H9 (cell line): ENCODE results near the gene ADIPOR1. TPM values are rescaled to one million over a fixed set of nuclear protein-coding genes. Genes with fewer than 3 reads are reported as not detected.

Experiments used
- DNase-seq: peaks from one replicate; pipeline ENCODE4 v3.0.0-alpha.2; 2017
- H2AFZ ChIP-seq: one replicate; pipeline ENCODE4 v1.6.1; 2013; ENCODE audit warnings: mild to moderate bottlenecking, low read length, control low read depth, moderate library complexity
- H2AK5ac ChIP-seq: 2 replicates; pipeline ENCODE4 v1.6.1; 2013; ENCODE audit warnings: low read length, control low read depth, mixed read lengths; ENCODE audit not compliant: insufficient read length
- H2BK120ac ChIP-seq: one replicate; pipeline ENCODE4 v1.6.1; 2013; ENCODE audit warnings: low read depth, mild to moderate bottlenecking, low read length, control low read depth, inconsistent platforms; ENCODE audit not compliant: poor library complexity, severe bottlenecking
- H2BK12ac ChIP-seq: 2 replicates; pipeline ENCODE4 v1.6.1; 2013; ENCODE audit warnings: low read length, control low read depth, mixed read lengths, low read depth; ENCODE audit not compliant: insufficient read length
- H2BK15ac ChIP-seq: 2 replicates; pipeline ENCODE4 v1.6.1; 2013; ENCODE audit warnings: low read depth, low read length, control low read depth
- H2BK20ac ChIP-seq: one replicate; pipeline ENCODE4 v1.6.1; 2013; ENCODE audit warnings: low read depth, mild to moderate bottlenecking, low read length, control low read depth, inconsistent platforms; ENCODE audit not compliant: poor library complexity, severe bottlenecking
- H2BK5ac ChIP-seq: 2 replicates; pipeline ENCODE4 v1.6.1; 2013; ENCODE audit warnings: low read length, control low read depth, mixed read lengths; ENCODE audit not compliant: insufficient read length
- H3K14ac ChIP-seq: 2 replicates; pipeline ENCODE4 v1.6.1; 2013; ENCODE audit warnings: low read length, control low read depth; ENCODE audit not compliant: insufficient read depth
- H3K18ac ChIP-seq: 2 replicates; pipeline ENCODE4 v1.6.1; 2013; ENCODE audit warnings: low read depth, mild to moderate bottlenecking, mixed read lengths, low read length, control low read depth; ENCODE audit not compliant: insufficient read length
- H3K23ac ChIP-seq: 2 replicates; pipeline ENCODE4 v1.6.1; 2013; ENCODE audit warnings: low read length, control low read depth, mixed read lengths, low read depth; ENCODE audit not compliant: insufficient read length
- H3K23me2 ChIP-seq: 2 replicates; pipeline ENCODE4 v1.6.1; 2013; ENCODE audit warnings: low read depth, mild to moderate bottlenecking, mixed read lengths, low read length, control low read depth; ENCODE audit not compliant: insufficient read length, poor library complexity, severe bottlenecking
- H3K27ac ChIP-seq: 2 replicates; pipeline ENCODE4 v1.5.1; 2013; ENCODE audit warnings: low read length, control low read depth, mixed read lengths, low read depth; ENCODE audit not compliant: insufficient read length
- H3K27me3 ChIP-seq: 2 replicates; pipeline ENCODE4 v1.6.1; 2013; ENCODE audit warnings: low read length, control low read depth, inconsistent platforms; ENCODE audit not compliant: insufficient read depth
- H3K4ac ChIP-seq: 2 replicates; pipeline ENCODE4 v1.6.1; 2013; ENCODE audit warnings: low read depth, mild to moderate bottlenecking, control low read depth, inconsistent platforms, low read length, moderate library complexity
- H3K4me1 ChIP-seq: 2 replicates; pipeline ENCODE4 v1.6.1; 2013; ENCODE audit warnings: low read length, control low read depth, inconsistent platforms; ENCODE audit not compliant: insufficient read depth
- H3K4me2 ChIP-seq: 2 replicates; pipeline ENCODE4 v1.6.1; 2013; ENCODE audit warnings: low read length, control low read depth, mixed read lengths; ENCODE audit not compliant: insufficient read length, insufficient read depth
- H3K56ac ChIP-seq: 2 replicates; pipeline ENCODE4 v1.6.1; 2013; ENCODE audit warnings: low read depth, mild to moderate bottlenecking, mixed read lengths, low read length, control low read depth; ENCODE audit not compliant: insufficient read length
- H3K79me1 ChIP-seq: 2 replicates; pipeline ENCODE4 v1.6.1; 2013; ENCODE audit warnings: low read depth, mild to moderate bottlenecking, moderate library complexity, low read length, control low read depth, inconsistent platforms; ENCODE audit not compliant: insufficient read depth, poor library complexity, severe bottlenecking
- H3K79me2 ChIP-seq: 2 replicates; pipeline ENCODE4 v1.6.1; 2013; ENCODE audit warnings: low read length, control low read depth, inconsistent platforms; ENCODE audit not compliant: insufficient read depth
- H3K9ac ChIP-seq: 2 replicates; pipeline ENCODE4 v1.6.1; 2013; ENCODE audit warnings: low read length, control low read depth, mixed read lengths; ENCODE audit not compliant: insufficient read length; ENCODE audit errors: extremely low read depth
- H3K9me3 ChIP-seq: one replicate; pipeline ENCODE4 v1.6.1; 2013; ENCODE audit warnings: low read depth, low read length, inconsistent platforms; ENCODE audit not compliant: control insufficient read depth
- H3T11ph ChIP-seq: one replicate; pipeline ENCODE4 v1.6.1; 2013; ENCODE audit warnings: mild to moderate bottlenecking, low read length, control low read depth, inconsistent platforms
- H4K20me1 ChIP-seq: one replicate; pipeline ENCODE4 v1.6.1; 2013; ENCODE audit not compliant: control insufficient read depth, insufficient read length, insufficient read depth
- H4K5ac ChIP-seq: 2 replicates; pipeline ENCODE4 v1.6.1; 2013; ENCODE audit warnings: low read depth, mild to moderate bottlenecking, mixed read lengths, low read length, control low read depth; ENCODE audit not compliant: insufficient read length
- H4K8ac ChIP-seq: replicated peaks from 2 replicates; pipeline ENCODE4 v1.6.1; 2013; ENCODE audit warnings: low read length, control low read depth, mixed read lengths, low read depth; ENCODE audit not compliant: insufficient read length
- H4K91ac ChIP-seq: 2 replicates; pipeline ENCODE4 v1.6.1; 2013; ENCODE audit warnings: low read depth, mild to moderate bottlenecking, moderate library complexity, mixed read lengths, low read length, control low read depth; ENCODE audit not compliant: insufficient read length
- H3K27ac Mint-ChIP-seq, 3 experiments: 2 replicates in 2 of 3; 3 replicates in 1 of 3; pipeline ENCODE4 v1.8.0; 2020 to 2021; ENCODE audit warnings: mixed read lengths in 3 of 3, mild to moderate bottlenecking in 1 of 3, moderate library complexity in 1 of 3
- H3K27me3 Mint-ChIP-seq: 2 replicates; pipeline ENCODE4 v1.8.0; 2021; ENCODE audit warnings: low read depth, mild to moderate bottlenecking, moderate library complexity, mixed read lengths
- H3K36me3 Mint-ChIP-seq, 3 experiments: 2 replicates in 2 of 3; 3 replicates in 1 of 3; pipeline ENCODE4 v1.8.0; 2020 to 2021; ENCODE audit warnings: low read depth in 3 of 3, mixed read lengths in 3 of 3; ENCODE audit not compliant: insufficient read depth in 1 of 3
- H3K4me1 Mint-ChIP-seq, 2 experiments: 2 replicates each; pipeline ENCODE4 v1.8.0; 2020; ENCODE audit warnings: mixed read lengths in 2 of 2
- H3K4me3 Mint-ChIP-seq, 2 experiments: 2 replicates in 1 of 2; 3 replicates in 1 of 2; pipeline ENCODE4 v1.8.0; 2020 to 2021; ENCODE audit warnings: mild to moderate bottlenecking in 2 of 2, mixed read lengths in 2 of 2, moderate library complexity in 1 of 2
- H3K9me3 Mint-ChIP-seq, 2 experiments: 2 replicates in 1 of 2; 3 replicates in 1 of 2; pipeline ENCODE4 v1.8.0; 2020; ENCODE audit warnings: mild to moderate bottlenecking in 2 of 2, mixed read lengths in 2 of 2, moderate library complexity in 1 of 2
- WGBS: extraction: QIAGEN DNeasy Blood & Tissue Kit; methylation state at CpG from one replicate; pipeline ENCODE4 v1.1.7; 2013; ENCODE audit warnings: missing lambda C conversion rate, low lambda C conversion rate, mixed read lengths; ENCODE audit not compliant: insufficient read length; ENCODE audit errors: extremely low coverage; 5-methylcytosine and 5-hydroxymethylcytosine counted together
- total RNA-seq: library from RNA; stranded (reverse); gene quantifications from 2 replicates; pipeline ENCODE4 v1.2.1, GENCODE V29; 2021
- TF ChIP-seq, protein P1 (sequence below): fragments of 200-600 bp; sonication (generic); conservative IDR thresholded peaks from 3 replicates; pipeline ENCODE4 v1.8.0; 2021; ENCODE audit warnings: antibody characterized with exemption, mild to moderate bottlenecking

Gene ADIPOR1
- total RNA-seq, 1 experiment from 2014 or later, result 65.0 TPM

- no CpG with 5 or more reads among the region's 4 CpGs for WGBS
- Histone ChIP-seq H3K9me3 (no peaks in the 10 kb centered on the region), H2BK15ac (no peak overlapping the region), H4K5ac (no peak overlapping the region), H3K4me2 (no peak overlapping the region), H2AFZ (no peak overlapping the region), H3K27me3 (no peaks in the 10 kb centered on the region), H3K4me1 (no peaks in the 10 kb centered on the region), H3K56ac (no peak overlapping the region), H2AK5ac (no peak overlapping the region), H3K79me2 (peaks cover 13% of the 10 kb centered on the region; the same call in 1 of the 2 replicates), H4K91ac (no peak overlapping the region), H3K18ac (no peak overlapping the region), H4K20me1 (no peaks in the 10 kb centered on the region), H2BK20ac (no peak overlapping the region), H3K79me1 (peaks cover 10% of the 10 kb centered on the region), H3K23me2 (peaks cover 6% of the 10 kb centered on the region), H2BK5ac (no peak overlapping the region), H3K9ac (no peak overlapping the region), H3K4ac (no peak overlapping the region), H3K23ac (no peak overlapping the region), H3K27ac (no peak overlapping the region), H2BK12ac (no peak overlapping the region), H3T11ph (no peak overlapping the region), H4K8ac (no peak overlapping the region), H3K14ac (no peak overlapping the region), H2BK120ac (no peak overlapping the region)
- Mint-ChIP-seq H3K4me1 (peaks cover 11 to 12% of the 10 kb centered on the region in 2 experiments), H3K4me3 (no peak overlapping the region), H3K27me3 (no peaks in the 10 kb centered on the region), H3K9me3 (no peaks in the 10 kb centered on the region), H3K36me3 (peaks cover 15 to 28% (median 25%) of the 10 kb centered on the region in 3 experiments; a peak in 6 of 7 replicates), H3K27ac (no peak overlapping the region)
- TF ChIP-seq, protein P1, sequence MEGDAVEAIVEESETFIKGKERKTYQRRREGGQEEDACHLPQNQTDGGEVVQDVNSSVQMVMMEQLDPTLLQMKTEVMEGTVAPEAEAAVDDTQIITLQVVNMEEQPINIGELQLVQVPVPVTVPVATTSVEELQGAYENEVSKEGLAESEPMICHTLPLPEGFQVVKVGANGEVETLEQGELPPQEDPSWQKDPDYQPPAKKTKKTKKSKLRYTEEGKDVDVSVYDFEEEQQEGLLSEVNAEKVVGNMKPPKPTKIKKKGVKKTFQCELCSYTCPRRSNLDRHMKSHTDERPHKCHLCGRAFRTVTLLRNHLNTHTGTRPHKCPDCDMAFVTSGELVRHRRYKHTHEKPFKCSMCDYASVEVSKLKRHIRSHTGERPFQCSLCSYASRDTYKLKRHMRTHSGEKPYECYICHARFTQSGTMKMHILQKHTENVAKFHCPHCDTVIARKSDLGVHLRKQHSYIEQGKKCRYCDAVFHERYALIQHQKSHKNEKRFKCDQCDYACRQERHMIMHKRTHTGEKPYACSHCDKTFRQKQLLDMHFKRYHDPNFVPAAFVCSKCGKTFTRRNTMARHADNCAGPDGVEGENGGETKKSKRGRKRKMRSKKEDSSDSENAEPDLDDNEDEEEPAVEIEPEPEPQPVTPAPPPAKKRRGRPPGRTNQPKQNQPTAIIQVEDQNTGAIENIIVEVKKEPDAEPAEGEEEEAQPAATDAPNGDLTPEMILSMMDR, result no peak
- DNase-seq, result no peak
Observed at GRCh38 chr1:202952818-202953217, 5.3 kb downstream of the ADIPOR1 start.
